GM10847 (cell line): ENCODE results near the gene PIGL.

ENCODE experiments used
- POLR2A ChIP-seq: IDR thresholded peaks from 2 replicates; pipeline ENCODE4 v1.6.1; 2011; ENCODE audit not compliant: insufficient read length; ENCODE audit errors: extremely low read depth

PIGL gene

DNA sequence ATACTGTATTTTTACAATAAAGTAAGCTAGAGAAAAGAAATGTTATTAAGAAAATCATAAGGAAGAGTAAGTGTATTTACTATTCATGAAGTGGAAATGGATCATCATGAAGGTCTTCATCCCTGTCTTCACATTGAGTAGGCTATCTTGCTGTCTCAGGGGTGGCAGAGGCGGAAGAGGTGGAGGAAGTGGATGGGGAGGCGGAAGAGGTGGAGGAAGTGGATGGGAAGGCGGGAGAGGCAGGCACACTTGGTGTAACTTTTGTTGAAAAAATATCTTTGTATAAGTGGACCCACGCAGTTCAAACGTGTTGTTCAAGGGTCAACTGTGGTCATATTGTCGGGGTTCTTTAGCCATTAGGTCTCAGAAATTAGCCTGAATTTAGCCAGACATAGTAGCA lies 50.2 kb downstream of the PIGL start:
- TF ChIP-seq POLR2A, result no peak

DNA sequence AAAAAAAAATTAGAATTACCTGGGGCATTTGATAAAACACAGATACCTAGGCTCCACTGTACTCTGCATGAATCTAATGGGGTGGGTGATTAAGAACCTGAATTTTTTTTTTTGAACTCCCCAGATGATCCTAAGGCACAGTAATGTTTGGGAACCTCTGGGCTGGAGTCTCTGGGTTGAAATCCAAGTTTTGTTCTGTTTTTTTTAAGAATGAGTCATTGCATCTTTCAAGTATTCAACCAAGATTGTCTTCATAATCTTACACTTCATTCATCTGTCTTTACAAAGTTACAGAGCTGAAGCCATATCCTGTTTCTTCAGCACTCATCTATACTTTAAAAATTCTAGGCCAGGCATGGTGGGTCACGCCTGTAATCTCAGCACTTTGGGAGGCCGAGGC lies 52.6 kb downstream of the PIGL start:
- no peak for TF ChIP-seq POLR2A

DNA sequence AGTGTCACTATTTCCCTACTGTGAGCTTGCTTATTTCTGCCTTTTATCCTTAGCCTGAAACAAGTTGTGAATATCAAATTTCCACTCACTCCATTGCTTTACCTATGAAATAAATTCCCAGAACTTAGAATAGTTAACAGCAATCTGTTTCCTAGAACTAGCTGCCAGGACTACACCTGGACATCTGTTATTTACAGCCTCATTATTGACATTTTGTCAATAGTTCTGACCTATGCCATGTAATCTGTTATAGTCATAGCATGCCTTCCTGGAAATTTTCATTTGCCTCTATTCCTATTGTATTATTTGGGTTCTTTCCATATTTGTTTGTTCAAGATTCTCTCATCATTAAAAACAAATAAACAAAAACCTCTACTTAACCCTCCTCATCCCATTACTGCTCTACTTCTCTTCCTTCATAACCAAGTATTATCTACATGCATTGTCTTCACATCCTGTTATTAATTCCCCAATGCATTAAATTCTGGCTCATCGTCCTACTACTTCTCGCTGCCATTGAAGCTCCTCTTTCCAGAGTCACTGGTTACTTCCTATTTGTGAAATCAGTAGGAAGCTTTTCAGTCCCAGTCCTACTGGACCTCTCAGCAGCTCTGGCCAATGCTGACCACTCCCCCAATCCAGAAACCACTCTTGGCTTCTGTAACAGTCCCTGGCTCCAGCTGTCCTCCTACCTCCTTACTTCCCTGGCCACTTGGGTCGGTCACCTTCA lies 55.3 kb downstream of the PIGL start:
- TF ChIP-seq POLR2A, result no peak

DNA sequence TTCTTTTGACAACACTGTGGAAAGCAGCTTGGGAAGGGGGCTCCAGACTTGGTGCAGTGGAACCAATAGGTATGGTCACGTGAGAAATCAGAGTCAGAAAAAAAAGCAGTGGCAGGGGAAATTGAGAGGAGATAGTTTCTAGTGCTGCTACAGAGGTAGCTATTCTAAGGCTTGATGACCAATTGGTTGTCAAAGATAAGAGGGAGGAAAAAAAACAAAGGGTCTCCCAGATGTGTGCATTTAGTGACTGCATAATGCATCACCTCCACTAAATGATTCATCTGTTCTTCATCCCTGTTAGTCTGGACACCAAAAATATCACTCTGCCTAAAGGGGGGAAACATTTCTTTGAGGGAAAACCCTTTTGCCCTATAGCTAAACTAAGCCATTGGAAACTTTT lies 56.5 kb downstream of the PIGL start:
- TF ChIP-seq POLR2A, result no peak

DNA sequence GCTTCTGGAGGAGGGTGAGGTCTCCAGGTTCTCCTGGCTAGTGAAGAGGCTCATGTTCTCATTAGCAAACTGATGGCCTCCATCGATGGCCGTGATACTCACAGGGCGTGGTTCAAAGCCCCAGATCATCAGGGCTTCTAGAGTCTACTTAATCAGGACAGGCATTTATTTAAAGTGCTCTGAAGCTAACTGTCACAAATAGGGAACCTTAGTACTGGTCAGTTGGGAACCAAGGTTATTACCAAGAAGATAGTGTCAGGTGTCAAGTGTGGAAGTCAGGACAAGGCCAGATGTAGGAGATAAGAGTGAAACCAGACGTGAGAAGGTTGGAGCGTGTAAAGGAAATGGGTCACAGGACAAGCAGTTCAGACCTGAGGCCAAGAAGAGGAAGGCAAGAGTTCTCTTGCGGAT lies 56.9 kb downstream of the PIGL start:
- TF ChIP-seq POLR2A, result no peak

DNA sequence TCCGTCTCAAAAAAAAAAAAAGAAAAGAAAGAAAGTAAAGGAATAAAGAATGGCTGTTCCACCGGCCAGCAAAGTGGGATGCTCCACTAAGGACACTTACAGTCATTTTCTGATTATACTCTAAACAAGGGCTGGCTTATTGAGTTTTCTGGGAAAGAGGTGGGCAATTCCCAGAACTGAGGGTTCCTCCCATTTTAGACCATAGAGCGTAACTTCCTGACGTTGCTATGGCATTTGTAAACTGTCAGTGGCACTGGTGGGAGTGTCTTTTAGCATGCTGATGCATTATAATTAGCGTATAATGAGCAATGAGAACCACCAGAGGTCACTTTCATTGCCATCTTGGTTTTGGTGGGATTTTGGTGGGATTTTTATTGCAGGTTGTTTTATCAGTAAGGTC lies 58.0 kb downstream of the PIGL start:
- no peak for TF ChIP-seq POLR2A

DNA sequence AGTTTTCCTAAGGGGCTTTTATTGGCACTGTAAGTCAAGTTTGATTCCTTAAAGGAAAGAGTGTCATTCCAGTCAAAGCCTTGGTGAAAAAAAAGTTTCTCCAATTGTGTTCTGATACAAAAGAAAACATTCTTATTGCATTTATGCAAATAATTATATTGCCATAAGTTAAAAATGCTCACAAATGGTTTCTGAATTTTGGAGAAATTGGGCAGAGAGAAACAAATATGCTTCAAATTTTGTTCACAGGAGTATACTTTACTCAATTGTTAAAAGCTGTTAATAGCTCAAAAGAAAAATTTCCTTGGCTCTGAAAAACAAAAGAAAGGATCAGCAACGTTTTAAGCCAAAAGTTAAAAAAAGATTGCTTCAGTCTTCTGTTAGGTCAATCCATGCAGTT lies 60.2 kb downstream of the PIGL start:
- TF ChIP-seq POLR2A, result no peak

DNA sequence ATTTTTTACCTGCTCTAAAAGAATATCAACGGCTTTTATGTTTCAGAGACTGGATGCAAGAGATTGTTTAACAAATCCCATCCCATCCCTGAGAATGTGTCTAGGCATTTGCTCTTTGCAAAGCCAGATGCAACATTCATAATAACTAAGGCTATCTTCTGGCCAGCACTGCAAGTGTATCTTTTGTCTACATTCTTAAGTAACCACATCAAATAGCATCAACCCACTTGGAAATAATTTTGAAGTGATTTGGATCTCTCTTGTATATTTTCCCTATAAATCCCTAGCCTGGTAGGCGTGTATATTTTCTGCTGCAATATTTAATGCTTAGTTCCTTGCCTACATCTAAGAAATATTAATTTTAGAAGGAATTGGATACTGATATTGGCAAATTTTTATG lies 64.3 kb downstream of the PIGL start:
- no peak for TF ChIP-seq POLR2A

DNA sequence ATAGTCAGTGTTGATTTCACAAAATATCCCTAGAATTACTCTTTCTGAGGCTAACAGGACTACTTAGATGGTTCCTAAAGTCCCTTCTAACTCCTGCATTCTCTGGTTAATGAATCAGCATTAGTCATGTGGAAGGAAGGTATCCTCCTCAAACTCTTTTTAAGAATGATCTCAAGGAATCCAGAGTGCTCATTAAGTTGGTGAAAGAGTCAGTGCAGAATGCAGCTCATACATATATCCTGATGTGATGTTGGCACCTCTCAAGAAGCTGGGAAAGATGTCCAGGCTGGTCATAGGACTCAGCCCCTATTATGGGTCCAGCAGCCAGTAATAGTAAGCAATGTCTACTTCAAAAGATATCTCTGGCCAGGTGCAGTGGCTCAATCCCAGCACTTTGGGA lies 65.5 kb downstream of the PIGL start:
- no peak for TF ChIP-seq POLR2A

DNA sequence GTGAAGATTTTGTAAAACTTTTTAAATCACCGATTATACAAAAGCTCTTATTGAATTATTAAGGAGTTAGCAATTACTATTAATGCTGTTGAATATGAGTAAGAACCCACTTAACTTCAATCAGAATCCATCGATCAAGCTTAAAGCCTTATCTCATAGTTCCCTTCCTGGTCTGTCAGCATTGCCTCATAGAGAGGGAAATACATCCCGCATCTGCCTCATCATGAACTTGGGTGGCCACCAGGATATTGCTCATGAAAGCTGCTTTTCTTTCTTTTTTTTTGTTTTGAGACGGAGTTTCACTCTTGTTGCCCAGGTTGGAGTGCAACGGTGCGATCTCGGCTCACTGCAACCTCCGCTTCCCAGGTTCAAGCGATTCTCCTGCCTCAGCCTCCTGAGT lies 66.7 kb downstream of the PIGL start:
- TF ChIP-seq POLR2A, result no peak

DNA sequence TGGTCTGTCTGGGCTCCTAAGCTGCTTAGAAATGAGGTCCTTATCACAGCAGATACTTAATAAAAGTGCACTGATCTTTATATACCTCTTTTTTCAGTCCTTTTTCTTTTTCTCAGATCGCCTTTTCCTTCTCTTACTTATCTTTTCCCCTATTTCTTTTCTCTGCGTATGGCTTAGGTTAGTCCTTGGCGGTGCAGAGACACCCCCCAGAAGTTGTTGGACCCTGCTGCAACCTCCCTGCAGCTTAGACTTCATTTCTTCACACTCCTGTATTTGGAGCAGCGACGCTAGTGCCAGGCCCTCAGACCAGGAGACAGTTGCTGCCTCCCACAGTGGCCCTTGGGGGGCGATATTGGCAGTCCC lies 68.6 kb downstream of the PIGL start:
- no peak for TF ChIP-seq POLR2A

DNA sequence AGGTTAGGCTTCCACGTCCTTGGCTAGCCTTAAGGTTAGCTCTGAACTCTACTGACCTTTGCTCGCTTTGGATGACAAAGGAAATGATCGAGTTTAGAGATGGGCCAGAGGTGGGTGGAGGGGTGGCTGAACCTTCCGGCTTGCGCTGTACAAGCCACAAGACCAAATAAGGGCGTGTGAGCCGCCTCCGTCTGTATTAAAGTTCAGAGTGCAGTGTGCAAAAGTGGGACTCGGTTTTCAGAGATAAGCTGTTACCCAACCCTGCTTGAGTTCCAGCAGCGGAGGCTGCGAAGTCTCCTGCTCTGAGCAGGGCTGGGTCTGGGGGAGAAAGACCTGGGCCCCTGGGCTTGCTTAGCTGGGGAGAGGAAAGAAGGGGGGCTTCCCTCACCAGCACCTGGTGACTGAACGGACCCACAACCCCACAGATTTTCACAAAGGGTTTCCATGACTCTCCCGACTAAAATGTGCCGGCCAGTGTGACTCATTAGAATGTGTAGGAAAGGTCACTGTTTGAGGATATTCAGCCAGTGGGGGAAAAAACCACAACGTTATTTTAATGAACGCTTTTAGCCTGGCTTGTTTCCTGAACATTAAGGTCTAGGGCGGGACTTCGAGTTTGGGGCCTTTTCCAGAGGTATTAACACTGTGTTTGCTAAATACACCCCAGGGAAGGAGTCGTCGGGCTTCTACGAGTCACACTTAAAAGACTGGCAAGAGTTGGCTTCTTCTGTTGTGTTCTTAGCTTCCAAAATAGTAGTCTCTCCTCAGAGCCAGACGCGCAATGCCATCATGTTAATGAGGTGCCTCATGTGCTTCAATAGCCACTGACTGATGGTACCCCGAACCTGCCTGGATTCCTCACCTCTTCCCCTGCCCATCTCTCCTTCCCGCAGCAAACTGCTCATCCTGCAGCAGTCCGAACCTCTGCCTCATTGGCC lies 69.3 kb downstream of the PIGL start:
- peak; percentile 82 for TF ChIP-seq POLR2A

DNA sequence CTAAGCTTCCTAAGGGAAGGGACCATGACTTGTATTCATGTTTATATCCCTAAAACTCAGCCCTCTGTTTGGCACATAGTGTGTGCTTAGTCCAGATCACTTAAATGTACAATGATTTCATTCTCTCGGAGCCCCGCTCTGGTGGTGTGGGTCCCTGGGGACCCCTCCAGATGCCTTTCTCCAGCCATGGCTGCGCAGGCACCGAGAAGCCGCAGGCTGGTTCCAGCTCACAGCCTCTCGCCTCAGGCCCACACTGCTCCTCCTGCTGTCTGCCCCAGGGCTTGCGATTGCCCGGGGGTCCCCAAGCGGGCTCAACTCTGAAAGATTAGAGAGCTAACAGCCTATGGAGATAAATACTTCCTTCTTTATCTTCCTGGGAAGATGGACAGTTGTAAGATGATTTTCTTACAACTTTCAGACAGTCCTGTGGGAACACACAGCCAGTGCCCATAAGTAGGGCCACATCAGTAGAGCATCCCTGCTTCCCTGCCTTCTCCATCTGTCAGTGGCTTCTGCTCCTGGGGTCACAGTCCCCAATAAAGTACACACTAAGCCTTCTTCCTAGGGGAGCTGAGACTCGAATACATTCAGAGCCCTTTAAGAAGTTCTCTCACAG lies 70.0 kb downstream of the PIGL start:
- no peak for TF ChIP-seq POLR2A

DNA sequence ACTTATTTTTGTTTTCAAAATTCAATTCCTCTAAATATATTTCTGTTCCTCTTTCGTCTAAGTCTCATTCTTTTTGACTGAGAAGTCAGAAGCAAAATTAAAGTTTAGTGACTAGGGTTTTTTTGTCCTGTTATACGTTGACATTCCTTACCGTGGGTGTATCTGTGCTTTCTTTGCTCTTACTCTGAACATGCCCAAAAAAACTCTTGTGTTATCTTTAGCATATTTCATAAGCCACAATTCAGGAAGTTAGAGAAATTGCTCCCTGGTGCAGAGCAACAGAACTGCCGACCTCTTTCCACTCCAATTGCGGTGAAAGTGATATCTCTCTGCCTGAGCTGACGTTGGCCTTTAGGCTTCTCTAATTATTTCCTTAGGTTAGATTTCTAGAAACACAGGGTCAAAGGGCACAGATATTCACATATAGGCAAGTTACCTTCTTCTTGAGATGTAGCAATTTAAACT lies 70.6 kb downstream of the PIGL start:
- no peak for TF ChIP-seq POLR2A

DNA sequence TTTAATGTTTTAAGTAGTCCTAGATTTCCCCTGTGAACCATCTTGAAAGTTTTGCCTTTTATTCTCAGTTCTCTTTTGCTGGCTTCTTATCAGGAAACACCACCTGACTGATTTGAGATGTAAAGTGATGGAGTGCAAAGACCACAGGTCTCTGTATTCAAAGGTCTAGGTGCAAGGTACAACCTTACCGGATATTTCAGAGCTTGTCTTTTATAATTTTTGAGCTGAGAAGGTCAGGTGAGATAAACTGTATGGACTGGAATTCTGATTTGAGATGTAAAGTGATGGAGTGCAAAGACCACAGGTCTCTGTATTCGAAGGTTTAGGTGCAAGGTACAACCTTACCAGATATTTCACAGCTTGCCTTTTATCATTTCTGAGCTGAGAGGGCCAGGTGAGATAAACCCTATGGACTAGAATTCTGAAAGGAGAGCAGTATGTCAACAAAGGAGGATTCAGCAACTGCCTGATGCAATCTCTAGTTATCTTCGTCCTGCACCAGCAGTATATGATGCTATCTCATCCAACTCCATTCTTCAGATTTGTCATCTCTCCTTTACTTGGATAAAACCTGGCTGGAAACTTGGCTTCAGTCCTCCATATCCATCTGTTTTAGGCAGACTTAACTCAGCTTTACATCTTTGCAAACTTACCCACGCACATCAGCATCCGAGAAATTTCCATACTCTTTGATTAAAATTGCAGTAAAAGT lies 72.0 kb downstream of the PIGL start:
- no peak for TF ChIP-seq POLR2A

DNA sequence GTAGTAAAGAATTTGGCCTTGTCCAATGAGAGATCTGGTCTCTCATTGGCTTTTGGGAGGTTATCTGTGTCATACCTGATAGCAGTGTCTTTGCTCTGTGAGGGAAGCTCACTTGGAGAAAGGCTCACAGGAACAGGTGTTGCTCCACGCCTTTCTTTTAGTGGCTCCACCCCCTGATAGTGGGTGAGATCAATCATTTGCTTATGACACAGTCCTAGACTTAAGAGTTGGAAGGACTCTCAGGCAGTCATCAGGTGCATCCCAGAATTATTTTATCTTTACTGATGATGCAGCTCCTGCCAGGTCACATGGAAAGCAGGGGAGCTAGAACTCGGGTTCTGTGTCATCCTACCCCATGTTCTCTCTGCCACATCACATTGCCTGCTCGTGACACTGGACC lies 76.9 kb downstream of the PIGL start:
- no peak for TF ChIP-seq POLR2A

DNA sequence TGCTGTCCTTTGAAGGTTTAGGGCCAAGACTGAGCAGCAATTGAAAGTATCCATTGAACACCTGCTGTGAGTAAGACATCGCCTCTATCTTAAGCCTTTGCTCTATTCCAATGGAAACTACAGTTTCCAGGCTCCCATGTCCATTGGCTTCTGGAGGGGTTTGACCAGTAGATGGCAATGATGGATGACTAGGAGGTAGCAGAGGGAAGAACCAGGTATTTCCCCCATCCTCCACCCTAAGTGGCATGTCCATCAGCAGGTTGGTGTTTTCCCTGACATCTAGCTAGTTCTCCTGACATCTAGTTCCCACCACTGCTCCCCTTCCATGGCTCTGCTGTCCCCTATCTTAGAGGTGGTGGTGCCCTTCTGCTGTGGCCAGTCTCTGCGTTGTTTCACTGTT lies 77.5 kb downstream of the PIGL start:
- TF ChIP-seq POLR2A, result no peak
